ENCODE data around the gene PRPF40A.

- TF ChIP-seq CTCF (IDR thresholded peaks at IDR 0.05; ENCODE audit: insufficient read depth, low read length) (no peak), POLR2AphosphoS5 (IDR thresholded peaks at IDR 0.05; ENCODE audit: low read depth) (no peak)
Observed at GRCh38 chr2:152683400-152683799, 33.9 kb downstream of the PRPF40A start.
